DOHH2 (cell line): ENCODE results near the gene GLRA2.

Source experiments
- EZH2phosphoT487 ChIP-seq: fragments of 200-600 bp; sonication (generic); IDR thresholded peaks from 2 replicates; pipeline ENCODE4 v1.6.1; 2017; ENCODE audit warnings: borderline replicate concordance, mild to moderate bottlenecking, antibody characterized with exemption, low read length, moderate library complexity, mixed read lengths
- TF ChIP-seq, protein P1 (sequence below): fragments of 200-600 bp; sonication (generic); IDR thresholded peaks from one replicate; pipeline ENCODE4 v1.5.1; 2014; ENCODE audit warnings: antibody characterized with exemption, mild to moderate bottlenecking, low read depth, low read length; ENCODE audit not compliant: poor library complexity, severe bottlenecking

DNA sequence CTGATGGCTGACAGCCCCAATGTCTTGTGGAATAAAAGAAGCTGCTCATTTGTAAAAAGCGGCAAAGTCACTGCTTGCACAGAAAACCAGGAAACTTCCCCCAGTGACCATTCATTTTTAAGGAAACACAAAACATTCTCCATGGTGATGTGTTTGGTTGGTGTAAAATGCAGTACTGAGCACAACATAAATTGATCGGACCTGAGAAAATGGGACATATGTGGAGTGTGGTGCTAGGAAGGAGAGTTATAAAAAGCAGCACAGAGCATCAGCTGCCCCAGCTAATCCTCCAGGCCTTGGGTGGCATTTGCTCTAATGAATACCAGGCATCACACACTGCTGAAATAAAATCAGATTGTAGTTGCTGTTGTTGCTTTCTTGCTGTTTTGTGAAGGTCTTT is 55.2 kb downstream of the GLRA2 start:
- TF ChIP-seq, protein P1, sequence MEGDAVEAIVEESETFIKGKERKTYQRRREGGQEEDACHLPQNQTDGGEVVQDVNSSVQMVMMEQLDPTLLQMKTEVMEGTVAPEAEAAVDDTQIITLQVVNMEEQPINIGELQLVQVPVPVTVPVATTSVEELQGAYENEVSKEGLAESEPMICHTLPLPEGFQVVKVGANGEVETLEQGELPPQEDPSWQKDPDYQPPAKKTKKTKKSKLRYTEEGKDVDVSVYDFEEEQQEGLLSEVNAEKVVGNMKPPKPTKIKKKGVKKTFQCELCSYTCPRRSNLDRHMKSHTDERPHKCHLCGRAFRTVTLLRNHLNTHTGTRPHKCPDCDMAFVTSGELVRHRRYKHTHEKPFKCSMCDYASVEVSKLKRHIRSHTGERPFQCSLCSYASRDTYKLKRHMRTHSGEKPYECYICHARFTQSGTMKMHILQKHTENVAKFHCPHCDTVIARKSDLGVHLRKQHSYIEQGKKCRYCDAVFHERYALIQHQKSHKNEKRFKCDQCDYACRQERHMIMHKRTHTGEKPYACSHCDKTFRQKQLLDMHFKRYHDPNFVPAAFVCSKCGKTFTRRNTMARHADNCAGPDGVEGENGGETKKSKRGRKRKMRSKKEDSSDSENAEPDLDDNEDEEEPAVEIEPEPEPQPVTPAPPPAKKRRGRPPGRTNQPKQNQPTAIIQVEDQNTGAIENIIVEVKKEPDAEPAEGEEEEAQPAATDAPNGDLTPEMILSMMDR: no peak
- TF ChIP-seq EZH2phosphoT487: no peak
